GM06990 (cell line): Measurements from ENCODE around the gene MX1.

Source experiments
- DNase-seq: peaks from one replicate; pipeline ENCODE4 v3.0.0-alpha.2; 2011; ENCODE audit not compliant: insufficient read length; ENCODE audit errors: extremely low read depth
- H3K27me3 ChIP-seq: replicated peaks from 2 replicates; pipeline ENCODE4 v1.6.0; 2011; ENCODE audit warnings: low read length; ENCODE audit not compliant: control insufficient read depth, insufficient read depth
- H3K36me3 ChIP-seq: 2 replicates; pipeline ENCODE4 v1.5.1; 2011; ENCODE audit warnings: low read length; ENCODE audit not compliant: control insufficient read depth, insufficient read depth
- H3K4me3 ChIP-seq: replicated peaks from 2 replicates; pipeline ENCODE4 v1.5.1; 2011; ENCODE audit warnings: low read depth, mild to moderate bottlenecking, control low read depth, low read length
- TF ChIP-seq, protein P1 (sequence below): IDR thresholded peaks from 2 replicates; pipeline ENCODE4 v1.5.1; 2011; ENCODE audit warnings: low read length, control low read depth, mild to moderate bottlenecking, inconsistent platforms; ENCODE audit not compliant: insufficient read depth, poor library complexity, severe bottlenecking

The MX1 gene

DNA sequence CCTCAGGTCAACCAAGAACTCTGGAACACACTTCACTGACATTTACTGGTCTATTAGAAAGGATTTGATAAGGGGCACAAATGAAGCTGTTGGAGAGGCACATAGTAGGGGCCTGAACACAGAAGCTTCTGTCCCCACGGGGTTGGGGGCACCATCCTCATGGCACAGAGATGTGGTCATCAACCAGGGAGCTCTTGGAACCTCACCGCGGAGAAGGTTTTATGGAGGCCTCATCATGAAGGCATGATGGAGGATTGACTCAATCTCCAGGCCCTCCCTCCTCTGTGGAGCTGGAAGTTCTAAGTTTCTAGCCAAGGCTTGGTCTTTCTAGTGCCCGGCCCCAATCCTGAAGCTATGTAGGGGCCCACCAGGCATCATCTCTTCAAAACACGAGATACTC lies 23.6 kb downstream of the MX1 start:
- Histone ChIP-seq H3K4me3 (no peak overlapping the region), H3K36me3 (peaks cover 60% of the 10 kb centered on the region), H3K27me3 (no peaks in the 10 kb centered on the region)
- DNase-seq = no peak
- TF ChIP-seq, protein P1, sequence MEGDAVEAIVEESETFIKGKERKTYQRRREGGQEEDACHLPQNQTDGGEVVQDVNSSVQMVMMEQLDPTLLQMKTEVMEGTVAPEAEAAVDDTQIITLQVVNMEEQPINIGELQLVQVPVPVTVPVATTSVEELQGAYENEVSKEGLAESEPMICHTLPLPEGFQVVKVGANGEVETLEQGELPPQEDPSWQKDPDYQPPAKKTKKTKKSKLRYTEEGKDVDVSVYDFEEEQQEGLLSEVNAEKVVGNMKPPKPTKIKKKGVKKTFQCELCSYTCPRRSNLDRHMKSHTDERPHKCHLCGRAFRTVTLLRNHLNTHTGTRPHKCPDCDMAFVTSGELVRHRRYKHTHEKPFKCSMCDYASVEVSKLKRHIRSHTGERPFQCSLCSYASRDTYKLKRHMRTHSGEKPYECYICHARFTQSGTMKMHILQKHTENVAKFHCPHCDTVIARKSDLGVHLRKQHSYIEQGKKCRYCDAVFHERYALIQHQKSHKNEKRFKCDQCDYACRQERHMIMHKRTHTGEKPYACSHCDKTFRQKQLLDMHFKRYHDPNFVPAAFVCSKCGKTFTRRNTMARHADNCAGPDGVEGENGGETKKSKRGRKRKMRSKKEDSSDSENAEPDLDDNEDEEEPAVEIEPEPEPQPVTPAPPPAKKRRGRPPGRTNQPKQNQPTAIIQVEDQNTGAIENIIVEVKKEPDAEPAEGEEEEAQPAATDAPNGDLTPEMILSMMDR = no peak

DNA sequence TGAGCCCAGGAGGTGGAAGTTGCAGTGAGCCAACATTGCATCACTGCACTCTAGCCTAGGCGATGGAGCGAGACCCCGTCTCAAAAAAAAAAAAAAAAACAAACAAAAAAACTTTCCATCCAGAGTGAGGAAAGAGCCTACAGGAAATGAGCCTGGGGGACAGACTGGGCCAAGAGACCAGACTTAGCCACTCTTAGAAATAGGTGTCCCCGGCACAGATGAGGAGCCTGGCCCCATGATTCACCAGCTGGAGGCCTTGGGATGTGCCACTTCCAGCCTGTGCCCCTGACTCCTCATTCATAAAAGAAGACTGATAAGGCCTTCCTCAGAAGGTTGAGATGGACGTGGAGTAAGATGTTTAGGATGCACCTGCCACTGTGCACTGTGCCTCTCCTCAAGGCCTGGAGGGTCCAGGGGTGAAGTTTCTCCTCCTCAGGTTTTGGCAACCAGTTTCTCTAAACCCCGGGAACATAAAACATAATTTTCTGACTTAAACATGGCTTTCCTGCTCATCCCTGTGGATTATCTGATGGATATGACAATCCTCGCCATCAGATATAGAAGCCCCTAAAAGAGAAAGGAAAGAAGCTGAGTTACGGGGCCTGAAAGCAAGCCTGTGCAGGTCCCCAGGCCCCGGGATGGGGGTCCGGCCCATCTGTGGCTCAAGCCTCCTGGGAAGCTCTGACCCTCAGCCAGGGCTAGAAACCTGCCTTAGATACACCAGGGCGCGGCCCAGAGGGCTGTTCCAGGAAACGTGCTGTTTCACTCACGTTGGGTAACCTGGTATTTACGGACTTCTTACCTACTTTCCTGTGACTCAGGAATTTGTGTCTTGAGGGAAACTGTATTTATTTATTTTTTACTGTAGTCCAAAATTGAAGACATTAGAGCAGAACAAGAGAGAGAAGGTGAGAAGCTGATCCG lies 26.0 kb downstream of the MX1 start:
- TF ChIP-seq, protein P1 = no peak
- no peak overlapping the region for H3K4me3 ChIP-seq
- H3K27me3 ChIP-seq = no peaks in the 10 kb centered on the region
- peaks cover 53% of the 10 kb centered on the region for H3K36me3 ChIP-seq
- no peak for DNase-seq

DNA sequence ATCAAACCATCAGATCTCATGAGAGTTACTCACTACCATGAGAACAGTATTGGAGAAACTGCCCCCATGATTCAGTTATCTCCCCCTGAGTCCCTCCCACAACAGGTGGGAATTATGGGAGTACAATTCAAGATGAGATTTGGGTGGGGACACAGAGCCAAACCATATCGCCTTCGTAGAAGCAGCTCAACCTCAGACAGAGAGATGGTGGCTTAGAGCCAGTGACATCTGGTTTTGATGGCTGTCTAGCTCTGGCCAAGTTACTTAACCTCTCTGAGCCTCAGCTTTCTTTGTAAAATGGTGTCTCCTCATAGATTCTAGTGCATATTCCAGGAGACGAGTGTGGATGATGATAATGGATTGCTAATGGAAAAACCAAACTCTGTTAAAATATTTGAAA lies 27.2 kb downstream of the MX1 start:
- H3K36me3 ChIP-seq = peaks cover 56% of the 10 kb centered on the region
- no peak for DNase-seq
- TF ChIP-seq, protein P1 = no peak
- no peak overlapping the region for H3K4me3 ChIP-seq
- no peaks in the 10 kb centered on the region for H3K27me3 ChIP-seq

DNA sequence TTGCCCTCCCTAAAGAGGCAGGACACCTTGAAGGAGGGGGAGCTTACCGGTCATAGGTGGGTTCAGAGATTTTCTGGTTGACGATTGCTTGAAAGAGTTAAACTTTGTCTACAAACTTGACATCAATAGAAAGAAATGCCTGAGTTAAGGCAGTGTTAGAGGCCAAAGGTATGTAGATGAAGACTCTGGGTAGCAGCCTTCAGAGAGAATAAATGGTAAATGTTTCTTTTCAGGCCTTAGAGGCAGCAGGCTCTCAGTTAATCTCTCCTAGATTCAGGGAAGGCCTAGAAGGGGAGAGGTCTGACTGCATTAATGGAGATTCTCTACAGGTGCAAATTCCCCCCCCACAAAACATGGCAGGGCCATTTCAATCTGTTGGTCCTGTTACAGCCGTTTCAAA lies 27.7 kb downstream of the MX1 start:
- TF ChIP-seq, protein P1 = no peak
- no peak for DNase-seq
- H3K4me3 ChIP-seq = no peak overlapping the region
- H3K36me3 ChIP-seq = peaks cover 62% of the 10 kb centered on the region
- no peaks in the 10 kb centered on the region for H3K27me3 ChIP-seq

DNA sequence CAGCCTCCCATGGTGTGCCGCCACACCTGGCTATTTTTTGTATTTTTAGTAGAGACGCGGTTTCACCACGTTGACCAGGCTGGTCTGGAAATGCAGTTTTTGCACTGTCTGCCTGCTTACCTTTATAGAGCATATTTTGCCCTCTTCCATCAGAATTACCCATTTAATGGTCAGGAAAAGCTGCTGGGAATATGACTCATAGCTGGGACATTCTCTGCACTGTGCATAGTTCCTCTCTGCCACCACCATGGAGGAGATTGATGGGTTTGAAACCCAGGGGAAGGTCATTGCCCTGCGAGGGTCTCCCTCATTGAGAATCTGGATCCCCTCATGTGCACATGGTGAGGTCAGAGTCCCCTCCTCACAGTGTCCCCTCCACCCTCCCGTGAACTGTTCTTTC lies 32.1 kb downstream of the MX1 start:
- TF ChIP-seq, protein P1 = no peak
- peaks cover 45% of the 10 kb centered on the region for H3K36me3 ChIP-seq
- no peak overlapping the region for H3K4me3 ChIP-seq
- H3K27me3 ChIP-seq = no peaks in the 10 kb centered on the region
- DNase-seq = no peak
